GM19043 (cell line): ENCODE results near the gene CD55.

Experiments
- ATAC-seq: cut with Tn5 transposase; IDR thresholded peaks from one replicate; pipeline ENCODE4 v1.9.1; 2021; ENCODE audit warnings: low read depth; ENCODE audit not compliant: unreplicated experiment

Gene CD55

GRCh38 chr1:207321079-207321789 is at the start of gene CD55:
Gene CD55, plus strand, starts transcription at chr1:207321678. Its CDS starts 88 bp downstream, at chr1:207321766.
- ATAC-seq = peak; percentile 87

- ATAC-seq = no peak
These were observed 46.6 kb upstream of the CD55 start for GRCh38 chr1:207274882-207275281.

- ATAC-seq = no peak
These were observed 45.0 kb upstream of the CD55 start for GRCh38 chr1:207276465-207276864.

GRCh38 chr1:207277241-207277640 is 44.2 kb upstream of the CD55 start:
- no peak for ATAC-seq

GRCh38 chr1:207279652-207280051 is 41.8 kb upstream of the CD55 start:
- ATAC-seq = no peak

- ATAC-seq = no peak
These were observed 40.8 kb upstream of the CD55 start for GRCh38 chr1:207280706-207281105.

- ATAC-seq = no peak
These were observed 39.4 kb upstream of the CD55 start for GRCh38 chr1:207282058-207282457.

- ATAC-seq = no peak
These were observed 38.7 kb upstream of the CD55 start for GRCh38 chr1:207282496-207283380.

GRCh38 chr1:207283421-207283820 is 38.1 kb upstream of the CD55 start:
- ATAC-seq = no peak

GRCh38 chr1:207284209-207284897 is 37.1 kb upstream of the CD55 start:
- no peak for ATAC-seq

GRCh38 chr1:207286786-207287468 is 34.6 kb upstream of the CD55 start:
- no peak for ATAC-seq

- ATAC-seq = no peak
These were observed 33.2 kb upstream of the CD55 start for GRCh38 chr1:207288315-207288714.

GRCh38 chr1:207289756-207290155 is 31.7 kb upstream of the CD55 start:
- ATAC-seq = no peak

- ATAC-seq = no peak
These were observed 29.8 kb upstream of the CD55 start for GRCh38 chr1:207291723-207292122.

- no peak for ATAC-seq
These were observed 23.3 kb upstream of the CD55 start for GRCh38 chr1:207298186-207298585.

GRCh38 chr1:207298636-207299398 is 22.7 kb upstream of the CD55 start:
- no peak for ATAC-seq

GRCh38 chr1:207300970-207301369 is 20.5 kb upstream of the CD55 start:
- no peak for ATAC-seq

GRCh38 chr1:207302618-207303393 is 18.7 kb upstream of the CD55 start:
- ATAC-seq = no peak
